Activated CD8-positive, alpha-beta T cell treated with anti-CD3 and anti-CD28 coated beads, Interleukin-2, amount 10 ng/mL, durations not matched to agents 7 days and 5 days (primary cell): ENCODE data around the gene GRAMD1B. TPM values are rescaled to one million over a fixed set of nuclear protein-coding genes. Genes with fewer than 3 reads are reported as not detected.

Source experiments
- ATAC-seq: fragments of 150-1000 bp; cut with Tn5 transposase; one replicate; pipeline ENCODE4 v1.10.0; 2021; ENCODE audit warnings: moderate library complexity
- CTCF ChIA-PET: fragments of 350-600 bp; sonication (Branson Sonifier 250); formaldehyde crosslinking; loops from one replicate; lab custom pipeline; 2021; ENCODE audit warnings: antibody characterized with exemption; lab: Charles Lee
- POLR2A ChIA-PET: fragments of 350-600 bp; sonication (Branson Sonifier 250); formaldehyde crosslinking; loops from one replicate; lab custom pipeline; 2021; ENCODE audit warnings: antibody characterized with exemption; lab: Charles Lee
- DNase-seq: peaks from one replicate; pipeline ENCODE4 v3.0.0-alpha.2; 2020
- H3K27ac Mint-ChIP-seq: one replicate; pipeline ENCODE4 v1.8.0; 2021; ENCODE audit warnings: mild to moderate bottlenecking, mixed read lengths
- H3K27me3 Mint-ChIP-seq: one replicate; pipeline ENCODE4 v1.8.0; 2021; ENCODE audit warnings: low read depth, mixed read lengths
- H3K36me3 Mint-ChIP-seq: one replicate; pipeline ENCODE4 v1.8.0; 2021; ENCODE audit warnings: low read depth, mixed read lengths
- H3K4me1 Mint-ChIP-seq: one replicate; pipeline ENCODE4 v1.8.0; 2021; ENCODE audit warnings: low read depth, mixed read lengths
- H3K4me3 Mint-ChIP-seq: one replicate; pipeline ENCODE4 v1.8.0; 2021; ENCODE audit warnings: mild to moderate bottlenecking, mixed read lengths
- H3K9me3 Mint-ChIP-seq: one replicate; pipeline ENCODE4 v1.8.0; 2022; ENCODE audit warnings: mixed read lengths; ENCODE audit not compliant: insufficient read depth
- total RNA-seq, 2 experiments: library from RNA; stranded (reverse); gene quantifications; one replicate each; pipeline ENCODE4 v1.2.3, GENCODE V29; 2021

Gene GRAMD1B
- total RNA-seq, 2 experiments from 2014 or later: 22.8 to 26.0 TPM

DNA sequence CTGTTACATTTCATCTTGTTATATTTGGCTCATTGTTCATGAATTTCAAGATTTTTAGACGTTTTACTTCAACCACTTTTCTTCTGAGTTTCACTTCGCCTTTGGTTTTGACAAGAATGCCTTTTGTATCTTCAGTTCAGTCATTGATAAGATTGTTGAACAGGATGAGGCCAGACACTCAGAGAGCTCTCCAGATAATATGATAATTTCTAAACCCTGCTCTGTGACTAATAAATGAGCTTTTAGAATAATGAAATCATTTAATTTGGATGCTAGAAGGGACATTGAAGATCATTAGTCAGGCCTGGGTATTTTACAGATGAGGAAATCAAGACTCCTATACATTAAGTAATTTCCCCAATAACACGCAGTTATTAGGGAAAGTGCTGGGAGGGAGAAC, 37.2 kb upstream of the GRAMD1B start:
- H3K36me3 Mint-ChIP-seq: no peaks in the 10 kb centered on the region
- ATAC-seq: no peak
- H3K27me3 Mint-ChIP-seq: peaks cover 15% of the 10 kb centered on the region
- H3K27ac Mint-ChIP-seq: no peak overlapping the region
- ChIA-PET POLR2A (no interaction called here), CTCF (interaction anchor here (0.7 to 2.3 kb wide), 7 partner anchors 11 to 132 kb away, joined by 3 to 9 read pairs (median 4); no protein-coding TSS in a partner anchor)
- H3K4me3 Mint-ChIP-seq: no peak overlapping the region
- H3K4me1 Mint-ChIP-seq: peaks cover 13% of the 10 kb centered on the region
- H3K9me3 Mint-ChIP-seq: no peaks in the 10 kb centered on the region
- DNase-seq: no peak

DNA sequence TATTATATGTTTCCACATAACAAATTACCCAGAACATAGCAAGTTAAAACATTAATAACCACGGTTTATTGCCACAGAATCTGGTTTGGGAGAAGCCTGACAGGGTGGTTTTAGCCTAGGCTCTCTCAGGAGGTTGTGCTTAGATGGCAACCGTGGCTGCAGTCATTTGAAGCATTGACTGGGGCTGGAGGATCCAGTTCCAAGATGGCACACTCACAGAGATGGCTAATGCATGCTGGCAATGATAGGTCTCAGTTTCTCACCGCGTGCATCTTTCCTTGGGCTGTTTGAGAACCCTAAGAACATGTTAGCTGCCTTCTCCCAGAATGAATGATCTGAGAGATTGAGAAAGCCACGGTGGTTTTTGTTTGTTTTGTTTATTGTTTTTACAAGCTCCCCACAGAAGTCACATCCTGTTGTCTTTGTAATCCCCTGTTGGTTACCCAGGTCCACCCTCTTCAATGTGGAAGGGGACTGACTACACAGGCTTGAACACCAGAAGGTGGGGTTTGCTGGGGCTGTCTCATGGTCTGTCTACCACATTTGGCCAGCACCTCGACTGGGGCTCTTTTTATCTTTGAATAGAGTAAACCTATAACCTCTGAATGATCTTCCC, 36.6 kb upstream of the GRAMD1B start:
- H3K27me3 Mint-ChIP-seq: peaks cover 15% of the 10 kb centered on the region
- H3K27ac Mint-ChIP-seq: no peak overlapping the region
- H3K9me3 Mint-ChIP-seq: no peaks in the 10 kb centered on the region
- no peaks in the 10 kb centered on the region for H3K36me3 Mint-ChIP-seq
- ChIA-PET POLR2A (no interaction called here), CTCF (interaction anchor here (1.0 to 2.3 kb wide), 6 partner anchors 12 to 132 kb away, joined by 3 to 9 read pairs (median 4); no protein-coding TSS in a partner anchor)
- DNase-seq (no peak), ATAC-seq (no peak)
- H3K4me3 Mint-ChIP-seq: no peak overlapping the region
- H3K4me1 Mint-ChIP-seq: peaks cover 13% of the 10 kb centered on the region

GRCh38 chr11:123404676-123405075, 25.4 kb upstream of the GRAMD1B start:
- POLR2A ChIA-PET: no interaction called here
- ATAC-seq (no peak), DNase-seq (no peak)
- CTCF ChIA-PET: interaction anchor here (1.1 to 7.6 kb wide), 2 partner anchors 72 to 143 kb away, joined by 5 to 374 read pairs; no protein-coding TSS in a partner anchor
- Mint-ChIP-seq H3K36me3 (no peaks in the 10 kb centered on the region), H3K9me3 (no peaks in the 10 kb centered on the region), H3K27me3 (peaks cover 9% of the 10 kb centered on the region), H3K4me1 (peaks cover 24% of the 10 kb centered on the region), H3K4me3 (no peak overlapping the region), H3K27ac (no peak overlapping the region)

- no peak for DNase-seq
- H3K9me3 Mint-ChIP-seq: no peaks in the 10 kb centered on the region
- H3K36me3 Mint-ChIP-seq: no peaks in the 10 kb centered on the region
- no peak for ATAC-seq
- POLR2A ChIA-PET: no interaction called here
- CTCF ChIA-PET: interaction anchor here (1.1 to 7.6 kb wide), 6 partner anchors 9 to 172 kb away, joined by 3 to 374 read pairs (median 24); no protein-coding TSS in a partner anchor
- no peak overlapping the region for H3K27ac Mint-ChIP-seq
- peaks cover 7% of the 10 kb centered on the region for H3K27me3 Mint-ChIP-seq
- peaks cover 27% of the 10 kb centered on the region for H3K4me1 Mint-ChIP-seq
- no peak overlapping the region for H3K4me3 Mint-ChIP-seq
Observed at GRCh38 chr11:123405123-123405592, 24.9 kb upstream of the GRAMD1B start.

DNA sequence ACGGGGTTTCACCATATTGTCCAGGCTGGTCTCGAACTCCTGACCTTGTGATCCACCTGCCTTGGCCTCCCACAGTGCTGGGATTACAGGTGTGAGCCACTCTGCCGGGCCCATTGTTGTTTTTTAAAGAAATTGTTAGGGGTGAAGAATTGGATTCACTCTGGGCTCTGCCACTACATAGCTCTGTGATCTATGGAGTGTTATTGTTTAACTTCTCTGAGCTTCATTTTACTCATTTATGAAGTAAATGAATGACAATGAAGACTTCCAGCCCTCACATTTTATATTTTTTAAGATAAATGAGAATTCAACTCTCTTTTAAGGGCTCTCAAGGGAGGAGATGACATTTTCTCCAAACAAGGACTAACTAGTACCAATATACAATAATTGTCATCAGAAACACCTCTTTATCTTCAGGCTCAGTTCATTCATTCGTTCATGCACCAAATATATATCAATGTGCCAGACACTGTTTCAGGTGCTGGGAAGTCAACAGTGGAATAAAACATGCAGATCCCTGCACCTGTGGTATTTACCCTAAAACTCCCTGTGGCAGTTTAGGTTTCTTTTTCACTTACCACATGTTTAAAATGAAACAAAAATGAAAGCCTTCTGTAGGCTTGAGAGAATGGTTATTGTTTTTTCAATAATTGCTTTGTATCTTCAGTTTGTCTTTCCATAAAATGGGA, 23.5 kb upstream of the GRAMD1B start:
- ChIA-PET POLR2A (interaction anchor here (0.5 to 2.2 kb wide), 5 partner anchors 47 to 87 kb away, joined by 3 to 9 read pairs (median 3); no protein-coding TSS in a partner anchor), CTCF (interaction anchor here (1.1 to 7.6 kb wide), 55 partner anchors 10 to 305 kb away, joined by 3 to 374 read pairs (median 7); partner anchors contain the start of gene GRAMD1B)
- Mint-ChIP-seq H3K36me3 (no peaks in the 10 kb centered on the region), H3K27ac (no peak overlapping the region), H3K9me3 (no peaks in the 10 kb centered on the region), H3K4me3 (peak overlapping the region; percentile 65), H3K4me1 (peaks cover 30% of the 10 kb centered on the region), H3K27me3 (peaks cover 5% of the 10 kb centered on the region)
- DNase-seq: no peak
- peak; percentile 48 for ATAC-seq

GRCh38 chr11:123407130-123407995, 22.7 kb upstream of the GRAMD1B start:
- Mint-ChIP-seq H3K36me3 (no peaks in the 10 kb centered on the region), H3K27ac (no peak overlapping the region), H3K4me1 (peaks cover 30% of the 10 kb centered on the region), H3K4me3 (peak overlapping the region; percentile 65), H3K27me3 (peaks cover 8% of the 10 kb centered on the region), H3K9me3 (no peaks in the 10 kb centered on the region)
- POLR2A ChIA-PET: interaction anchor here (0.6 to 2.2 kb wide), 3 partner anchors 26 to 72 kb away, joined by 3 to 9 read pairs (median 6); no protein-coding TSS in a partner anchor
- DNase-seq (peak; percentile 77), ATAC-seq (peak; percentile 85)
- CTCF ChIA-PET: interaction anchor here (0.5 to 7.6 kb wide), 70 partner anchors 10 to 306 kb away, joined by 3 to 374 read pairs (median 6); partner anchors contain the start of gene GRAMD1B

DNA sequence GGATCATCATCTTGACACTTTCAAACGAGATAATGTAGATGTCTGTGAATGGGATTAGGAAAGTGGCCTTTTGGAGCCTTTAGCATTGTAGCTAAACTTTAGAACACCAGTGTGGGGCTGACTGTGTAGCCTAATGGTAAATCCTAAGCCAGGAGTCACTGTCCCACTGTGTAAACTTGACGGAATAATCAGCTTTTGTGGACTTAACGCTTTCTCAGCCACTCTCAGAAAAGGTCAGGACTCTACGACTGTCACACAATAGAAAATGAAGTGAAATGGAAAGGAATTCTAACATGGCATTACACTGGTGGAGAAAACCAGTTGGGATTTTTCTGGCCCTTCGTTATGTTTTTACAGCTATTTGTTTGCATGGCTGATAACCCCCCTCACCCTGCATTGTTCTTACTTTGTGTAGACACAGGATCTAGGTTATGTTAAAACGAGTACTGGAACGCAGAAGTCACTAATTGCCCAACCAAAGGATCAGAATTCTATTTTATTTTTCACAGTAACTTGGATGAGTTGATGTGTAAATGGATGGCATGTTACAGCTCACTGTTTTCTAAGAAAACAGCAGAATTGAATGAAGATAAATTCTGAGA, 22.0 kb upstream of the GRAMD1B start:
- Mint-ChIP-seq H3K27ac (no peak overlapping the region), H3K36me3 (no peaks in the 10 kb centered on the region), H3K4me3 (no peak overlapping the region), H3K9me3 (no peaks in the 10 kb centered on the region), H3K27me3 (peaks cover 8% of the 10 kb centered on the region), H3K4me1 (peaks cover 30% of the 10 kb centered on the region)
- DNase-seq (no peak), ATAC-seq (no peak)
- CTCF ChIA-PET: interaction anchor here (0.5 to 7.6 kb wide), 68 partner anchors 10 to 307 kb away, joined by 3 to 374 read pairs (median 6); partner anchors contain the start of gene GRAMD1B
- POLR2A ChIA-PET: interaction anchor here (0.6 to 2.2 kb wide), 3 partner anchors 26 to 71 kb away, joined by 3 to 9 read pairs (median 6); no protein-coding TSS in a partner anchor

DNA sequence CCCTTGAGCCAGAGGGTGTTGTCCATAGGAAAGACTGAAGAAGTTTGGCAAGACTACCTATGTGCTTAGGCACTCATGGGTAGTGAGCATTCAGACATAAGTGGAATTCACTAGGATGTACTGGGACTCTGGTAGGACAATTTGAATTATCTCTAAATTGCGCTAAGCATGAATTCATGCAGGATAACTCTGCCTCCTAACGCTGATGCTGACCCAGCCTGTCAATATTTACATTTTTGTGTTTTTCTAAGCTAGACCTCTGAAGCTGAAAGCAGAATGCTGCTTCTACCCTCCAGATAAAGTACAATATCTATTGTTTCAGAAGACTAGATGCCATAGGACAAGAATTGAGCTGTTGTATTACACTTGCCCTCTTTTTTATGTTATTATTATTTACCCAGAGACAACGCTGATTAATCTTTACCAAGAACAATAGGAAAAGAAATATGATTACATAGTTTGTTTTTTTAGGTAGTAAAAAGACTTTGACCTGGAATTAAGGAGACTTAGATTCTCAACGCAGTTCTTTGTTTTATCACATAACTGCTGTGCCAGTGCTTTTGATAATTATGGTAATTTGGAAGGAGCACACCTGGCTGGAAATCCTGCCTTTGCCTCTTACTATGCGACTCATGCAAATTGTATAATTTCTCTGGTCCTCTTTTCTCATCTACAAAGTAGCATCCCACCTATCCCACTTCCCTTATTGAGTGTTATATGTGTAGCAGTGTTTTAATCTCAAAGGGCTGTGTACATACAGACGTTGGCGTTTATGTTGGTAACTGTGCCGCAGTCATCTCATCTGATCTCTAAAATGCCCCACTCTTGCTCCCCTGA, 21.2 kb upstream of the GRAMD1B start:
- ChIA-PET CTCF (interaction anchor here (0.8 to 7.6 kb wide), 27 partner anchors 9 to 305 kb away, joined by 3 to 374 read pairs (median 14); partner anchors contain the start of gene GRAMD1B), POLR2A (interaction anchor here (2.2 kb wide), 1 partner anchor 70 kb away, joined by 9 read pairs; no protein-coding TSS in a partner anchor)
- DNase-seq: no peak
- Mint-ChIP-seq H3K9me3 (no peaks in the 10 kb centered on the region), H3K27me3 (peaks cover 8% of the 10 kb centered on the region), H3K4me3 (no peak overlapping the region), H3K27ac (no peak overlapping the region), H3K36me3 (no peaks in the 10 kb centered on the region), H3K4me1 (peaks cover 30% of the 10 kb centered on the region)
- no peak for ATAC-seq

DNA sequence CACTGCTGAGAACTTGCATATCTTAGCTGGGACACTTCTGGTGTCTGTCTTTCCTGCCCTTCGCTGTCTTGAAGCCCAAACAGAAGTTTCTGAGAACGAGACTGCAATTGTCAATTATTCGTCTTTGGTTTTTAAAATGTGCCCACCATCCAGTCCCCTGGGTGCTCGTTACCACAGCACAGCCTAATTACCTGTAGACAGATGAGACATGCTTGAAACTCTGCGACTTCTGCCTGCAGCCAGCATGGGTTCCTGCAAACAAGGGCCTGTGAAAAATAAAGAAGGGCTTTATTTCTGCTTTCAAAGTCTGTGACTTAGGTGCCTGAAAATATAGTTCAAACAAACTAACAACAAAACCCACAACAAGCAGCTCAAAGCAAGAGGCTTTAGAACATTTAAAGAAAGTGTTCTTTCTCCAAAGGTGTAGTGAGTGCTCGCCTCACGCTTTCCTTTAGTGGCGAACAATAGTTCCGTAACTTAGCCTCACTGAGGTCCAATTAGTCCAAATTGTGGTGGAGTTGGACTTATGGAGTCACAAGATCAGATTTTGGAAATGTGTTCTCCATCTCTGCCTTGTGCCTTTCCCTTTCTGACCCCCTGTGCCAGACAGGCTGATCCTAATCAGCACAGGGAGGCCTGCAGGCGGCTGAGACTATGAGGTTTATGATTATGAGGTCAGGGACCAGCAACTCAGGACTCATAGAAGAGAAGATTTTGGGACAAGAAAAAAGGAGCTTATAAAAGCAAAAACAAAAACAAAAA, 20.4 kb upstream of the GRAMD1B start:
- ChIA-PET POLR2A (no interaction called here), CTCF (interaction anchor here (1.2 to 7.6 kb wide), 7 partner anchors 13 to 167 kb away, joined by 3 to 374 read pairs (median 31); partner anchors contain the start of gene GRAMD1B)
- H3K36me3 Mint-ChIP-seq: no peaks in the 10 kb centered on the region
- no peaks in the 10 kb centered on the region for H3K9me3 Mint-ChIP-seq
- no peak overlapping the region for H3K27ac Mint-ChIP-seq
- H3K4me1 Mint-ChIP-seq: peaks cover 30% of the 10 kb centered on the region
- no peak for DNase-seq
- peaks cover 8% of the 10 kb centered on the region for H3K27me3 Mint-ChIP-seq
- ATAC-seq: no peak
- H3K4me3 Mint-ChIP-seq: no peak overlapping the region
